IMR-90 (cell line): ENCODE data around the gene CDA. TPM values are rescaled to one million over a fixed set of nuclear protein-coding genes. Genes with fewer than 3 reads are reported as not detected.

Experiments
- ATAC-seq: fragments of 200-7000 bp; cut with Tn5 transposase; 2 replicates; pipeline ENCODE4 v1.9.1; 2020; ENCODE audit warnings: low read depth, mild to moderate bottlenecking, moderate library complexity
- BruUV-seq: library from RNA; stranded (reverse); fragments of 400-500 nt; replicated peaks from 2 replicates; lab custom pipeline; 2021; lab: Mats Ljungman, UMichigan
- CTCF ChIA-PET: fragments of 300-600 bp; formaldehyde crosslinking; extraction: SDS; loops from one replicate; lab custom pipeline; 2021; ENCODE audit warnings: antibody characterized with exemption; lab: Yijun Ruan, JAX
- POLR2A ChIA-PET: fragments of 300-600 bp; sonication (Branson Sonifier 250); formaldehyde crosslinking; loops from one replicate; lab custom pipeline; 2022; ENCODE audit warnings: antibody characterized with exemption; ENCODE audit not compliant: unreplicated experiment; lab: Charles Lee
- DNase-seq: peaks from one replicate; pipeline ENCODE4 v3.0.0; 2013
- H2AFZ ChIP-seq: replicated peaks from 2 replicates; pipeline ENCODE3; 2013; ENCODE audit warnings: low read length, mild to moderate bottlenecking; ENCODE audit not compliant: poor library complexity
- H2AK5ac ChIP-seq: 2 replicates; pipeline ENCODE4 v1.6.1; 2013; ENCODE audit warnings: low read depth, low read length, inconsistent platforms
- H2AK9ac ChIP-seq: replicated peaks from 2 replicates; pipeline ENCODE3; 2013; ENCODE audit warnings: mild to moderate bottlenecking, low read depth, low read length, moderate library complexity; ENCODE audit not compliant: poor library complexity
- H2BK120ac ChIP-seq: 2 replicates; pipeline ENCODE4 v1.6.1; 2013; ENCODE audit warnings: low read depth, low read length, inconsistent platforms
- H2BK15ac ChIP-seq: 3 replicates; pipeline ENCODE4 v1.6.1; 2013; ENCODE audit warnings: low read depth, low read length, inconsistent platforms
- H2BK20ac ChIP-seq: 2 replicates; pipeline ENCODE4 v1.6.1; 2013; ENCODE audit warnings: low read depth, mild to moderate bottlenecking, inconsistent platforms, low read length, moderate library complexity
- H2BK5ac ChIP-seq: 2 replicates; pipeline ENCODE4 v1.6.1; 2013; ENCODE audit warnings: mild to moderate bottlenecking, low read depth, low read length, inconsistent platforms; ENCODE audit not compliant: poor library complexity, severe bottlenecking
- H3K14ac ChIP-seq: replicated peaks from 2 replicates; pipeline ENCODE4 v1.6.1; 2013; ENCODE audit warnings: low read depth, low read length, inconsistent platforms
- H3K18ac ChIP-seq: 2 replicates; pipeline ENCODE4 v1.6.1; 2013; ENCODE audit warnings: low read depth, low read length, control low read depth
- H3K23ac ChIP-seq: 2 replicates; pipeline ENCODE4 v1.6.1; 2013; ENCODE audit warnings: low read depth, low read length, inconsistent platforms
- H3K27ac ChIP-seq: 2 replicates; pipeline ENCODE4 v1.5.1; 2013; ENCODE audit warnings: mild to moderate bottlenecking, control low read depth, low read length; ENCODE audit not compliant: insufficient read depth
- H3K27me3 ChIP-seq: 2 replicates; pipeline ENCODE4 v1.6.1; 2013; ENCODE audit warnings: low read length; ENCODE audit not compliant: control insufficient read depth, insufficient read depth
- H3K36me3 ChIP-seq: 2 replicates; pipeline ENCODE4 v1.6.1; 2013; ENCODE audit warnings: low read length, mixed read lengths; ENCODE audit not compliant: control insufficient read depth, insufficient read depth
- H3K4ac ChIP-seq: 2 replicates; pipeline ENCODE4 v1.6.1; 2013; ENCODE audit warnings: low read depth, low read length, inconsistent platforms
- H3K4me1 ChIP-seq: 2 replicates; pipeline ENCODE4 v1.6.1; 2013; ENCODE audit warnings: low read length, mixed read lengths; ENCODE audit not compliant: control insufficient read depth, insufficient read depth
- H3K4me2 ChIP-seq: 2 replicates; pipeline ENCODE4 v1.6.1; 2013; ENCODE audit warnings: low read depth, mild to moderate bottlenecking, control low read depth, low read length, moderate library complexity
- H3K4me3 ChIP-seq: 2 replicates; pipeline ENCODE4 v1.5.1; 2013; ENCODE audit warnings: low read depth, mild to moderate bottlenecking, control low read depth, low read length, moderate library complexity; ENCODE audit not compliant: insufficient read depth
- H3K56ac ChIP-seq: 2 replicates; pipeline ENCODE4 v1.6.1; 2013; ENCODE audit warnings: low read length, inconsistent platforms; ENCODE audit not compliant: insufficient read depth; ENCODE audit errors: extremely low read depth
- H3K79me1 ChIP-seq, 2 experiments: 2 replicates each; pipeline ENCODE4 v1.6.1; 2013; ENCODE audit warnings: low read length in 2 of 2, inconsistent platforms in 1 of 2, low read depth in 1 of 2
- H3K9ac ChIP-seq: 2 replicates; pipeline ENCODE4 v1.6.1; 2013; ENCODE audit warnings: low read depth, low read length, control low read depth
- H3K9me1 ChIP-seq: 2 replicates; pipeline ENCODE4 v1.6.1; 2013; ENCODE audit warnings: low read length, inconsistent platforms; ENCODE audit not compliant: insufficient read depth
- H3K9me3 ChIP-seq: 2 replicates; pipeline ENCODE4 v1.6.1; 2013; ENCODE audit warnings: low read length; ENCODE audit not compliant: control insufficient read depth, insufficient read depth
- H4K20me1 ChIP-seq: 2 replicates; pipeline ENCODE4 v1.6.1; 2013; ENCODE audit warnings: low read length, inconsistent platforms; ENCODE audit not compliant: insufficient read depth
- H4K5ac ChIP-seq: 2 replicates; pipeline ENCODE4 v1.6.1; 2013; ENCODE audit warnings: mild to moderate bottlenecking, low read depth, low read length, control low read depth
- H4K8ac ChIP-seq, 2 experiments: 2 replicates each; pipeline ENCODE4 v1.6.1; 2013; ENCODE audit warnings: low read depth in 2 of 2, low read length in 2 of 2, control low read depth in 1 of 2, inconsistent platforms in 1 of 2
- H4K91ac ChIP-seq: 2 replicates; pipeline ENCODE4 v1.6.1; 2013; ENCODE audit warnings: low read depth, low read length, inconsistent platforms; ENCODE audit not compliant: insufficient read depth
- BHLHE40 ChIP-seq: fragments of 150-350 bp; IDR thresholded peaks from 2 replicates; pipeline ENCODE4 v1.6.1; 2016; ENCODE audit warnings: mild to moderate bottlenecking, low read depth, low read length
- CEBPB ChIP-seq: IDR thresholded peaks from 2 replicates; pipeline ENCODE4 v1.6.1; 2012; ENCODE audit warnings: low read depth, low read length, improper control_type of control experiment
- CHD1 ChIP-seq: IDR thresholded peaks from 2 replicates; pipeline ENCODE4 v1.6.1; 2012; ENCODE audit warnings: low read depth, low read length, improper control_type of control experiment
- ELK1 ChIP-seq: fragments of 150-350 bp; IDR thresholded peaks from 2 replicates; pipeline ENCODE4 v1.6.1; 2016; ENCODE audit warnings: low read depth, mild to moderate bottlenecking, low read length, moderate library complexity, borderline replicate concordance
- FOS ChIP-seq: fragments of 150-350 bp; IDR thresholded peaks from 2 replicates; pipeline ENCODE4 v1.6.1; 2016; ENCODE audit warnings: low read depth, low read length
- MAFK ChIP-seq: IDR thresholded peaks from 2 replicates; pipeline ENCODE4 v1.6.1; 2012; ENCODE audit warnings: low read depth, low read length, improper control_type of control experiment
- MAZ ChIP-seq: IDR thresholded peaks from 2 replicates; pipeline ENCODE4 v1.6.1; 2012; ENCODE audit warnings: low read depth, mild to moderate bottlenecking, low read length, improper control_type of control experiment, moderate library complexity, borderline replicate concordance
- MXI1 ChIP-seq: IDR thresholded peaks from 2 replicates; pipeline ENCODE4 v1.6.1; 2012; ENCODE audit warnings: low read depth, mild to moderate bottlenecking, low read length, moderate library complexity, borderline replicate concordance
- NFE2L2 ChIP-seq: fragments of 150-350 bp; IDR thresholded peaks from 2 replicates; pipeline ENCODE4 v1.6.1; 2016; ENCODE audit warnings: low read depth, mild to moderate bottlenecking, low read length
- POLR2A ChIP-seq: IDR thresholded peaks from 2 replicates; pipeline ENCODE4 v1.6.1; 2012; ENCODE audit warnings: mild to moderate bottlenecking, low read depth, low read length
- RAD21 ChIP-seq: IDR thresholded peaks from 2 replicates; pipeline ENCODE4 v1.6.1; 2012; ENCODE audit warnings: low read length, improper control_type of control experiment
- RCOR1 ChIP-seq: IDR thresholded peaks from 2 replicates; pipeline ENCODE4 v1.6.1; 2012; ENCODE audit warnings: mild to moderate bottlenecking, low read length, improper control_type of control experiment; ENCODE audit not compliant: insufficient replicate concordance
- RFX5 ChIP-seq: IDR thresholded peaks from 2 replicates; pipeline ENCODE4 v1.8.0; 2012; ENCODE audit warnings: low read depth, mild to moderate bottlenecking, low read length, moderate library complexity
- SMC3 ChIP-seq: fragments of 150-350 bp; IDR thresholded peaks from 2 replicates; pipeline ENCODE4 v1.6.1; 2016; ENCODE audit warnings: low read depth, mild to moderate bottlenecking, antibody characterized with exemption, low read length, moderate library complexity
- USF2 ChIP-seq: fragments of 150-350 bp; IDR thresholded peaks from 2 replicates; pipeline ENCODE4 v1.6.1; 2017; ENCODE audit warnings: mild to moderate bottlenecking, antibody characterized with exemption, low read length, low read depth
- WGBS, 2 experiments: methylation state at CpG; one replicate each; pipeline versions ENCODE4 v1.1.5 to v1.1.7; 2013; ENCODE audit warnings: missing lambda C conversion rate in 2 of 2; ENCODE audit not compliant: insufficient read length in 1 of 2; ENCODE audit errors: extremely low coverage in 2 of 2; 5-methylcytosine and 5-hydroxymethylcytosine counted together
- dilution Hi-C: fragments of 300-500 bp; cut with HindIII; formaldehyde crosslinking; loops from one replicate; pipeline ENCODE4 v1.14.3; 2018; ENCODE audit warnings: low sequenced_read_pairs; ENCODE audit not compliant: unreplicated experiment
- in situ Hi-C: fragments of 300-500 bp; cut with MboI; formaldehyde crosslinking; loops from 3 replicates; pipeline ENCODE4 v1.14.3; 2019; ENCODE audit warnings: low sequenced_read_pairs, inconsistent platforms, mixed read lengths
- intact Hi-C: fragments of 100-400 bp; cut with micrococcal nuclease; formaldehyde crosslinking; loops from 2 replicates; pipeline ENCODE4 v1.10.0; 2022
- polyA plus RNA-seq, 3 experiments: library from polyadenylated mRNA; depleted of rRNA; stranded (reverse); fragments of >200 nt; gene quantifications; 2 replicates each; pipeline ENCODE4 v1.2.3, GENCODE V29; 2012; ENCODE audit warnings: low replicate concordance in 1 of 3
- total RNA-seq: library from RNA; depleted of rRNA; stranded (reverse); fragments of >200 nt; gene quantifications from 2 replicates; pipeline ENCODE4 v1.2.3, GENCODE V29; 2012
- TF ChIP-seq, protein P1 (sequence below): conservative IDR thresholded peaks from 2 replicates; pipeline ENCODE4 v1.5.1; 2012; ENCODE audit warnings: mild to moderate bottlenecking, low read depth, low read length, improper control_type of control experiment

The CDA gene
- total and polyA plus RNA-seq, 2 of the 4 experiments (the other 2 are of a cell fraction) = 0.90 to 9.4 TPM

- H2AK9ac ChIP-seq = no peak overlapping the region
- no peak overlapping the region for H3K9ac ChIP-seq
- peaks cover 41% of the 10 kb centered on the region for H3K36me3 ChIP-seq
- H4K20me1 ChIP-seq = peaks cover 5% of the 10 kb centered on the region; the same call in 1 of the 2 replicates
- H2BK20ac ChIP-seq = no peak overlapping the region
- H3K4me1 ChIP-seq = no peaks in the 10 kb centered on the region
- no peak overlapping the region for H3K4me3 ChIP-seq
- H2BK5ac ChIP-seq = no peak overlapping the region
- H2BK120ac ChIP-seq = no peak overlapping the region
- 10% methylated on average over 2 of the region's 6 CpGs; no CpG with 5 or more reads in 1 of the 2 experiments for WGBS, 2 experiments
- no peaks in the 10 kb centered on the region for H3K27me3 ChIP-seq
- ChIA-PET CTCF (interaction anchor here (1.2 kb wide), 1 partner anchor 65 kb away, joined by 5 read pairs; no protein-coding TSS in a partner anchor), POLR2A (no interaction called here)
- no peak overlapping the region for H4K91ac ChIP-seq
- H2AK5ac ChIP-seq = no peak overlapping the region
- TF ChIP-seq RAD21 (peak; percentile 86), CEBPB (peak; percentile 21; the same call in 1 of the 2 replicates), RCOR1 (no peak), CHD1 (no peak), BHLHE40 (no peak), RFX5 (no peak), MAZ (no peak), ELK1 (no peak), NFE2L2 (no peak), MAFK (no peak), FOS (no peak), USF2 (no peak), POLR2A (no peak), SMC3 (peak; percentile 89), MXI1 (no peak)
- TF ChIP-seq, protein P1, sequence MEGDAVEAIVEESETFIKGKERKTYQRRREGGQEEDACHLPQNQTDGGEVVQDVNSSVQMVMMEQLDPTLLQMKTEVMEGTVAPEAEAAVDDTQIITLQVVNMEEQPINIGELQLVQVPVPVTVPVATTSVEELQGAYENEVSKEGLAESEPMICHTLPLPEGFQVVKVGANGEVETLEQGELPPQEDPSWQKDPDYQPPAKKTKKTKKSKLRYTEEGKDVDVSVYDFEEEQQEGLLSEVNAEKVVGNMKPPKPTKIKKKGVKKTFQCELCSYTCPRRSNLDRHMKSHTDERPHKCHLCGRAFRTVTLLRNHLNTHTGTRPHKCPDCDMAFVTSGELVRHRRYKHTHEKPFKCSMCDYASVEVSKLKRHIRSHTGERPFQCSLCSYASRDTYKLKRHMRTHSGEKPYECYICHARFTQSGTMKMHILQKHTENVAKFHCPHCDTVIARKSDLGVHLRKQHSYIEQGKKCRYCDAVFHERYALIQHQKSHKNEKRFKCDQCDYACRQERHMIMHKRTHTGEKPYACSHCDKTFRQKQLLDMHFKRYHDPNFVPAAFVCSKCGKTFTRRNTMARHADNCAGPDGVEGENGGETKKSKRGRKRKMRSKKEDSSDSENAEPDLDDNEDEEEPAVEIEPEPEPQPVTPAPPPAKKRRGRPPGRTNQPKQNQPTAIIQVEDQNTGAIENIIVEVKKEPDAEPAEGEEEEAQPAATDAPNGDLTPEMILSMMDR = peak; percentile 82
- peak; percentile 54 for DNase-seq
- 0 out of 2 replicates have a peak, but pooled peaks cover 2% of the 10 kb centered on the region for H3K9me1 ChIP-seq
- no peaks in the 10 kb centered on the region for H3K9me3 ChIP-seq
- no peak overlapping the region for H2AFZ ChIP-seq
- no peak overlapping the region for H2BK15ac ChIP-seq
- in situ Hi-C loops (loop anchor here (25.0 kb wide), 1 partner anchor 428 kb away; no protein-coding TSS in a partner anchor), intact Hi-C loops (loop anchor here (1.0 to 5.0 kb wide), 3 partner anchors 65 to 428 kb away; no protein-coding TSS in a partner anchor), dilution Hi-C loops (no loop called here)
- H3K79me1 ChIP-seq = peaks cover 2 to 8% of the 10 kb centered on the region in 2 experiments; a peak in 3 of 4 replicates
- H3K18ac ChIP-seq = no peak overlapping the region
- peak; percentile 76 for ATAC-seq
- no TSS peak for BruUV-seq
- H4K5ac ChIP-seq = no peak overlapping the region
- no peak overlapping the region for H3K4me2 ChIP-seq
- H3K23ac ChIP-seq = no peak overlapping the region
- no peak overlapping the region for H4K8ac ChIP-seq
- H3K14ac ChIP-seq = no peak overlapping the region
- no peak overlapping the region for H3K56ac ChIP-seq
- no peak overlapping the region for H3K27ac ChIP-seq
- H3K4ac ChIP-seq = no peak overlapping the region
Observed at GRCh38 chr1:20640183-20640597, 51.3 kb downstream of the CDA start.
